Measurements from ENCODE around the gene C6orf15.
A peak's percentile ranks its signal among the peaks of the same experiment; 100 is the strongest.

C6orf15 gene

DNA sequence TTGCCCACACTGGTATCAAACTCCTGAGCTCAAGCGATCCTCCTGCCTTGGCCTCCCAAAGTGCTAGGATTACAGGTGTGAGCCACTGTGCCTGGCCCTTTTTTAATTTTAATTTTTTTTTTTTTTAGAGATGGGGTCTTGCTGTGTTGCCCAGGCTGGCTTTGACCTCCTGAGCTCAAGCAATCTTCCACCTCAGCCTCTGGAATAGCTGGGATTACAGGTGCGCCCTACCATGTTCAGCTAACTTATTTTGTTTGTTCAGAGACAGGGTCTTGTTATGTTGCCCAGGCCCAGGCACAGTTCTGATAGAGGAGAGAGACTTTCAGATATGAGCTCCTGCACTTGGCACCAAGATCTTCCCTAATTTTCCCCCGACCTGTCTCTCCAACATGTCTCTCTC is 18.4 kb upstream of the C6orf15 start:
- DNase-seq (ENCODE audit: low read depth): no peak

DNA sequence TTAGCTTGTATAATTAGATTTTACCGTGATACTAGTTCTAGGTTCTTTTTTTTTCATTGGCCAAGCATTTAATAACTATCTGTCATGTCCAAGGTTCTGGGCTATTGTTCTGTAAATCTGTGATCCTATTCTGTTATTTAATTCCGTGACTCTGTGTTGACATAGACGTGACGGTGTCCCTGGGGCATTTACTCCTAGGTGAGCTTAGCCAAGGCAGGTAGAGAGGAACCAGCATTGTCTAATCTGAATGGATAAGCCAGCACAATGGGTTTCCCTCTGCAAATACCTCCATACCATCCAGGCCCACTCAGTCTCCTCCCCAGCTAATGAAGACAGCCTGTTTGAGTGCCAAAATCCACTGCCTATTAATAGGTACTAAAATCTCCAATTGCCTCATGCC is 16.8 kb upstream of the C6orf15 start:
- no peak for DNase-seq (ENCODE audit: low read depth)

GRCh38 chr6:31128093-31128676 is 15.8 kb upstream of the C6orf15 start:
- DNase-seq (ENCODE audit: low read depth): peak; percentile 55

- DNase-seq (ENCODE audit: low read depth): no peak
Observed at GRCh38 chr6:31126396-31127175, 14.2 kb upstream of the C6orf15 start.

- DNase-seq (ENCODE audit: low read depth): no peak
Observed at GRCh38 chr6:31125586-31126363, 13.4 kb upstream of the C6orf15 start.

- no peak for DNase-seq (ENCODE audit: low read depth)
Observed at GRCh38 chr6:31125162-31125561, 12.8 kb upstream of the C6orf15 start.

- no peak for DNase-seq (ENCODE audit: low read depth)
Observed at GRCh38 chr6:31122791-31123706, 10.7 kb upstream of the C6orf15 start.

- no peak for DNase-seq (ENCODE audit: low read depth)
Observed at GRCh38 chr6:31121131-31121790, 8.9 kb upstream of the C6orf15 start.

DNA sequence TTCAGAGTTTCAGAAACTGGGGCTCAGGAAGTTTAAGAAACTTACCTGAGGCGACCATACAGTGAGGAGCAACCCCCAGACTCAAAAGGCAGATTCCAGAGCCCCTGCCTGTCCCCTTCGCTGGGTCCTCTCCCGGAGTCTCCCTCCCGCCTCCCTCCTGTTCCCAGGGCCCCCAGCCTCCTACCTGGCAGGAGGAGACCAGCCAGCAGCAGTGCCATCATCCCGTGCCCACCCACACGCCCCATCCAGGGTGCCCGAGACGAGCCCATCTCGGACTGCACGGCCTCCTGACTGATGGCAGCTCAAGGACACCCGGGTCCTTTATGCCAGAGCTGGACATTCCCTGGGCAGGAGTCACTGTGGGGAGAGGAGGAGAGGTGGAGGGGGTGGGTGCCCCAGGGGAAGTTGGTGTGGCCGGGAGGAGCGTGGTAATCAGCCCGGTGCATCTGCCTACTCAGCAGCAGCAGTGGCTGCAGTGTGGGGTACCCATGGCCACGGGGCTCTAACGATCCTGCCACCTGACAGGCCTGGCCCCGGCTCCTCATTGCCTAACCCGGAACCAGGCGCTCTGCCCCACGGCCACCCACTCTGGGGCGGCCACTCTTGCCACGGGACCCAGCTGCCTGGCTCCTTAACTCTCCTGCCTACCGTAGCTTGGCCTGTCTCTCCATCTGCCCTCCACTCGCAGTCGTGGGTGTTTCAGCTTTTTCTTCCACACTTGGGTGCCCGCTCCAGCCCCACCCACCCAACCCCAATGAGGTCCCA is 8.0 kb upstream of the C6orf15 start, which contains the start of gene CDSN:
TSS of gene CDSN (minus strand) at position 296 of the 765 bp plus-strand sequence. CDS start at position 269, 27 bp downstream.
- no peak for DNase-seq (ENCODE audit: low read depth)

DNA sequence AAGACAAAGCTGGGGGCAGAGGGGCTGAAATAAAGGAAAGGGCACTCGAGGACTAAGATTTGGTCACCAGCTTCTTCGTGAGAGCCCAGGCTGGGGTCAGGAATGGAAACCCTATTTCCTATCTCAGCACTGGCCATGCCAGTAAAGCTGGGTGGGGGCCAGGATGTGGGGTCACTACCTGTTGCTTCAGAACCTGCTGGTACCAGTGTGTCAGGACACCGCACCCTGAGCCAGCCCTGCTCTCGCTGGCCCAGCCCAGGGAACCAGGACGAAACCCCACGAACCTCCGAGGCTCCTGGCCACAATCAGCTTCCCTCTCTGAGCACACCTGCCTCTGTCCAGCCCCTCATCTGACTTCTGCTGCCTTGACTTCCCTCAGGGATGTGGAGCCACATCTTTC is 5.8 kb upstream of the C6orf15 start:
- DNase-seq (ENCODE audit: low read depth): no peak

DNA sequence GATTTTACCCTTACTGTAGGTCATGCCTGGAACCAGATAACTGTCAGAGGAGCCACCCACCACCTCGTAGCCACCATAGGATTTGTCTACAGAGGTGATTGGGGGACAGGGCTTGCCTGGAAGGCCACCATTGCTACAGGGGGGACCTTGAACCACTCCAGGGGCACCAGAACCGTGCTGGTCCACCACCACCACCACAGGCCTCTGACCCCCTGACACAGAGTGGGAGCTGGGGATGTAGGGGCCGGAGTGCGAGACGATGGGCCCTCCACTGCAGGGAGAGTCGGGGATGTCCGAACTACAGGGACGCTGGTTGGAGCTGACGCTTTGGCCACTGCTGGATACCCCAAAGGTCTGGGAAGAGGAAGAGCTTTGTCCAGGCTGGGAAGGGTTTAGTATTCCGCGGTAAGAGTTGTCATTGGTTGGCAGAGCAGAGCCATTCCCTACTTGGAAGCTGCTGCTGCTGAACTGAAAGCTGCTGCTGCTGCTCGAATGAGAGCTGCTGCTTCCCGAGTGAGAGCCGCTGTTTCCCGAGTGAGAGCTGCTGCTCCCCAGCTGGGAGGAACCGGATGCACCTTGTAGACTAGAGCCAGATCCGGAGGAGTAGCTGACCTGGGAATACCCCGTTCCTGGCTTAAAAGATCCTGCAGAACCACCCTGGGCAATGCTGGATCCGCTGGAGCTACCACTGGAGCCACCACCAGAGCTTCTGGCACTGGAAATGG is 4.4 kb upstream of the C6orf15 start:
- no peak for DNase-seq (ENCODE audit: low read depth)

DNA sequence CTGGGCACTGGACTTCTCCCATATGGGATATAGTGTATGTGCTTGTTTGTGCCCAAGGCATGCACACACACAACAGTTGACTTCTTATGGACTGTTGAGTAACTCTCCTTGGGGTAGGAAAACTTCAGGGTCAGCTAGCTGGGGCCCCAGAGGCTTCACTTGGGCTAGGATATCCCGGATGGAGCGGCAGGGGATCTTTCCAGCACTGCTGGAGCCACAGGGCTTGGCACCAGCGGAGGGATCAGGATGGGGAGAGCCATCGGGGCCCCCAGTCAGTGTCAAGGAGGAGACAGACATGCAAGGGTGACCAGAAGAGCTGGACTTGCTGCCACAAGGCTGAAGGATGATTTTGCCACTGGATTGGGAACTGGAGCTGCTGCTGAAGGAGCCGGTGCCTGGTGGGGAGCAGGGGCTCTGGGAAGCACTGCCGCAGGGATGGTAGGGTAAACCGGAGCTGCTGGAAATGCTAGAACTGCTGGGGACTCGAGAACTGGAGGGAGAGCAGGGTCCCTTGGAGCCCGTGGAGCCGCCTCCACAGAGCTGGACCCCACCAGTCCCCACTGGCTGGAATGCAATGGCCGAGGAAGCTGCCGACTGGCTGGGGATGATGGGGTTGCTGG is 3.7 kb upstream of the C6orf15 start:
- DNase-seq (ENCODE audit: low read depth): no peak

- DNase-seq (ENCODE audit: low read depth): no peak
Observed at GRCh38 chr6:31114970-31115849, 2.8 kb upstream of the C6orf15 start.

- no peak for DNase-seq (ENCODE audit: low read depth)
Observed at GRCh38 chr6:31114541-31114878, 2.1 kb upstream of the C6orf15 start, which contains the start of gene PSORS1C1. TSS of gene PSORS1C1 (plus strand) at chr6:31114800. CDS start at chr6:31129633, 14,833 bp downstream.

DNA sequence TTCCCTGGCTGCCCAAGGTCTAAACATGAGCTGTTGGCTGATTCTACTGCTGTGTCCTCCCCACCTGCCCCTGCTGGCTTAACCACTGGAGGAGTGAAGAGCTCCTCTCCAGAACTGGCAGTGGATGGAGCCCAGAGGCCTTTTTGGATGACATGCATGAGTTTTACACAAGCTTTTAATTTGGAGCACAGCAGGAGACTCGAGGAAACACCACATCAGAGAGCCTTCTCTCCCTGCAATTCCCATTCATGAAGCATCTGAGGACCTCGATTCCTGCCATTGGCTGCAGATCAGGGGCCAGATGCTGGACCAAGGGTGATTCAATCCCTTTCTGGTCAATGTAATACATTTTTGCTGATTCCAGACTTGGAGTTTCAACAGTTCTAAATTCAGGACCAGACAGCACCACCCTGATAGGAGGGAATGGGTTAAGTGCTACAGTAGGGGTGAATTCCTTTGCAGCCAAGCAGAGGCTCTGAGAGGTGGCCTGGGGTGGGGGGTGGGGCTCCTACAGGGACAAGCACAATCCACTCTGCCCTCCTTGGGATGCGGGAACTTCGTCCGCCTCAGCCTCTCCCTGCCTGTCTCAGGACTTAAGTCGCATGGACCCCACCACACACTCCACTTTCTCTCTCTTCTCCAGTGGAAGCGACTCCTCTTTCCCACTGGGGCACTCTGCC is 1.6 kb upstream of the C6orf15 start:
- DNase-seq (ENCODE audit: low read depth): no peak

- no peak for DNase-seq (ENCODE audit: low read depth)
Observed at GRCh38 chr6:31111712-31112111, 663 bp downstream of the C6orf15 start.

- DNase-seq (ENCODE audit: low read depth): no peak
Observed at GRCh38 chr6:31110825-31111582, 1.4 kb downstream of the C6orf15 start.

Data from activated T-cell treated with anti-CD3 and anti-CD28 coated beads for 24 hours (primary cell).